Fibroblast of pulmonary artery (primary cell): ENCODE results near the gene KRTAP11-1.

Experiments
- DNase-seq: peaks from one replicate; pipeline ENCODE4 v3.0.0-alpha.2; 2010; ENCODE audit warnings: low read depth
- H3K4me3 ChIP-seq: replicated peaks from 2 replicates; pipeline ENCODE4 v1.5.1; 2011; ENCODE audit warnings: low read depth, mild to moderate bottlenecking, control low read depth, low read length, moderate library complexity
- CTCF ChIP-seq: IDR thresholded peaks from 2 replicates; pipeline ENCODE4 v1.5.1; 2011; ENCODE audit warnings: mild to moderate bottlenecking, control low read depth, low read length, inconsistent platforms; ENCODE audit errors: missing control alignments

Gene KRTAP11-1

GRCh38 chr21:30881480-30881879 lies at the start of gene KRTAP11-1:
KRTAP11-1 (minus strand) TSS chr21:30881580; CDS start chr21:30881524, 56 bp downstream.
- DNase-seq = no peak
- no peak for TF ChIP-seq CTCF
- no peak within 1 kb of the TSS for H3K4me3 ChIP-seq

GRCh38 chr21:30924146-30924700 lies 42.8 kb upstream of the KRTAP11-1 start:
- no peak for TF ChIP-seq CTCF
- H3K4me3 ChIP-seq = no peak overlapping the region
- no peak for DNase-seq

GRCh38 chr21:30921129-30921528 lies 39.7 kb upstream of the KRTAP11-1 start:
- DNase-seq = no peak
- H3K4me3 ChIP-seq = no peak overlapping the region
- TF ChIP-seq CTCF = no peak

GRCh38 chr21:30917557-30917956 lies 36.2 kb upstream of the KRTAP11-1 start:
- no peak for DNase-seq
- no peak overlapping the region for H3K4me3 ChIP-seq
- no peak for TF ChIP-seq CTCF

- no peak for DNase-seq
- no peak for TF ChIP-seq CTCF
- no peak overlapping the region for H3K4me3 ChIP-seq
Observed at GRCh38 chr21:30900881-30901280, 19.5 kb upstream of the KRTAP11-1 start.

- DNase-seq = no peak
- no peak overlapping the region for H3K4me3 ChIP-seq
- no peak for TF ChIP-seq CTCF
Observed at GRCh38 chr21:30882866-30883597, 1.7 kb upstream of the KRTAP11-1 start.

GRCh38 chr21:30880914-30881313 lies 466 bp downstream of the KRTAP11-1 start:
- H3K4me3 ChIP-seq = no peak overlapping the region
- TF ChIP-seq CTCF = no peak
- DNase-seq = no peak
